ENCODE measurements around the gene ACOT7.

DNA sequence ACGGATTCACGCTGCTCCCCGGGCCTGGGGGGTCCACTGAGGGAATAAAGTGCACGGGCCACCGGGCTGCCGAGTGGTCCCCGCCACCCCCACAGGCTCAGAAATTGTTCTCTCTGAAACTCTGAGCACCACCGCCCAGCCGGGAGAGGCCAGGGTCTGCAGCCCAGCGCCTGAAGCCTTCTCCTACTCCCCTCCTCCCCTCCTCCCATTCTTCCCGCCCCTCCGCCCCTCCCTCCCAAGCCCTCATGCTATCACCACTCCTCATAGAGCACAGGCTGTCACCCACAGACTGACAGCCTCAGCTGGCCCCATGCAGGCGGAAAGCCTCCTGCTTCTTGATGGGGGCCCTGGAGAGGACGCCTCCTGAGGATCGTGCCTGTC, 132.0 kb downstream of the ACOT7 start:
- TF ChIP-seq, protein P1, sequence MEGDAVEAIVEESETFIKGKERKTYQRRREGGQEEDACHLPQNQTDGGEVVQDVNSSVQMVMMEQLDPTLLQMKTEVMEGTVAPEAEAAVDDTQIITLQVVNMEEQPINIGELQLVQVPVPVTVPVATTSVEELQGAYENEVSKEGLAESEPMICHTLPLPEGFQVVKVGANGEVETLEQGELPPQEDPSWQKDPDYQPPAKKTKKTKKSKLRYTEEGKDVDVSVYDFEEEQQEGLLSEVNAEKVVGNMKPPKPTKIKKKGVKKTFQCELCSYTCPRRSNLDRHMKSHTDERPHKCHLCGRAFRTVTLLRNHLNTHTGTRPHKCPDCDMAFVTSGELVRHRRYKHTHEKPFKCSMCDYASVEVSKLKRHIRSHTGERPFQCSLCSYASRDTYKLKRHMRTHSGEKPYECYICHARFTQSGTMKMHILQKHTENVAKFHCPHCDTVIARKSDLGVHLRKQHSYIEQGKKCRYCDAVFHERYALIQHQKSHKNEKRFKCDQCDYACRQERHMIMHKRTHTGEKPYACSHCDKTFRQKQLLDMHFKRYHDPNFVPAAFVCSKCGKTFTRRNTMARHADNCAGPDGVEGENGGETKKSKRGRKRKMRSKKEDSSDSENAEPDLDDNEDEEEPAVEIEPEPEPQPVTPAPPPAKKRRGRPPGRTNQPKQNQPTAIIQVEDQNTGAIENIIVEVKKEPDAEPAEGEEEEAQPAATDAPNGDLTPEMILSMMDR (IDR thresholded peaks at IDR 0.05; ENCODE audit: low read length), result no peak
- TF ChIP-seq EZH2 (optimal IDR thresholded peaks at IDR 0.05; ENCODE audit: low read depth, low read length), result no peak
- no peak for TF ChIP-seq EZH2phosphoT487 (IDR thresholded peaks at IDR 0.05; ENCODE audit: low read length)
